OCI-LY7 (cell line): Measurements from ENCODE around the gene SLC16A13.

ENCODE experiments used
- EZH2phosphoT487 ChIP-seq: fragments of 200-600 bp; sonication (generic); IDR thresholded peaks from 2 replicates; pipeline ENCODE4 v1.6.1; 2018; ENCODE audit warnings: low read depth, borderline replicate concordance, mild to moderate bottlenecking, mixed run types, antibody characterized with exemption, low read length, moderate library complexity, mixed read lengths
- TF ChIP-seq, protein P1 (sequence below): fragments of 200-600 bp; sonication (generic); conservative IDR thresholded peaks from 2 replicates; pipeline ENCODE4 v1.5.1; 2014; ENCODE audit warnings: mild to moderate bottlenecking, antibody characterized with exemption, low read length, moderate library complexity, mixed read lengths

DNA sequence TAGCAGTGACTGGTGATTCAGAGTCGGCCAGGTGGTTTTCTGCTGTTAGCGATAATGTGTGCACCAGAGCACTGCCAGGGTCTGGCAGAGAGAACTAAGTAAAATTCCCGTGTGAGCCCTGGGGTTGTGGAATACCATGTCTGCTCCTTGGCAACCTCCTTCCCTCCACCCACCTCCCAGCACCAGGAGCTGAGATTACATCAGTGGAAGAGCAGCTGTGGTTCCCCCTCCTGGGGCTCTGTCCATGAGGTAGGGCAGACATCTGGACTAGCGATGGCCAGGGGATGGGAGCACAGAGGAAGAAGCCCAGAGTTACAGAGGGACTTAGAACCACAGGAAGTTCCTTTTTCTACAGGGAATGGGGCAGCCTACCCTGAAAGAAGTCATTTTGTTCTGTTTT is 28.4 kb downstream of the SLC16A13 start:
- TF ChIP-seq, protein P1, sequence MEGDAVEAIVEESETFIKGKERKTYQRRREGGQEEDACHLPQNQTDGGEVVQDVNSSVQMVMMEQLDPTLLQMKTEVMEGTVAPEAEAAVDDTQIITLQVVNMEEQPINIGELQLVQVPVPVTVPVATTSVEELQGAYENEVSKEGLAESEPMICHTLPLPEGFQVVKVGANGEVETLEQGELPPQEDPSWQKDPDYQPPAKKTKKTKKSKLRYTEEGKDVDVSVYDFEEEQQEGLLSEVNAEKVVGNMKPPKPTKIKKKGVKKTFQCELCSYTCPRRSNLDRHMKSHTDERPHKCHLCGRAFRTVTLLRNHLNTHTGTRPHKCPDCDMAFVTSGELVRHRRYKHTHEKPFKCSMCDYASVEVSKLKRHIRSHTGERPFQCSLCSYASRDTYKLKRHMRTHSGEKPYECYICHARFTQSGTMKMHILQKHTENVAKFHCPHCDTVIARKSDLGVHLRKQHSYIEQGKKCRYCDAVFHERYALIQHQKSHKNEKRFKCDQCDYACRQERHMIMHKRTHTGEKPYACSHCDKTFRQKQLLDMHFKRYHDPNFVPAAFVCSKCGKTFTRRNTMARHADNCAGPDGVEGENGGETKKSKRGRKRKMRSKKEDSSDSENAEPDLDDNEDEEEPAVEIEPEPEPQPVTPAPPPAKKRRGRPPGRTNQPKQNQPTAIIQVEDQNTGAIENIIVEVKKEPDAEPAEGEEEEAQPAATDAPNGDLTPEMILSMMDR = no peak
- no peak for TF ChIP-seq EZH2phosphoT487
